NCI-H1105 (cell line): ENCODE measurements around the gene MPDZ.
A peak's percentile ranks its signal among the peaks of the same experiment; 100 is the strongest.

Source experiments
- DNase-seq: peaks from one replicate; lab custom pipeline; 2025; lab: John Stamatoyannopoulos, UW

MPDZ gene

DNA sequence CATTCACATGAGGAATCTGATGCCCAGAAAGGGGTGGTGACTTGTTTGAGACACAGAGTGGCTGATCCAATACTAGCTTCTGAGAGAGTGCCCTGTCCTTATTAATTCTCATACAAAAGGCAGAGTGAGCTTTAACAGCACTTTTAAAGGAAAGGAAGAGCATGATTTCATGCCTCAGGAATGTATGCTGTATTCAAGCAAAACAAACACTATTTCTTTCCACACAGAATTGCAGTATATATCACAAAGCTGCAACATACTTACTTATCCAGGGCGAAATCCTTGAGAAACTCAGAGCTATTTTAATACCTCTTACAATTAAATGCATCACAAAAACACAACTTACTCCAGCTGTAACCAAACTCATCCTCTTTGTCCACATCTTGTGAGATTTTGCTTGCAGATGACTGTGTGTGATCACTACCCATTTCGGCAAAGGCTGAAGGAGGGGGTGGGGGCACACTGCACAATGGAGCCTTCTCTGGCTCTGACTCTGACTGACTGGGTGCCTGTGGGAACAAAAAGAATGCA, 139.8 kb downstream of the MPDZ start:
- DNase-seq: no peak

- DNase-seq: no peak
Measured at GRCh38 chr9:13137426-13137825, 142.1 kb downstream of the MPDZ start.

DNA sequence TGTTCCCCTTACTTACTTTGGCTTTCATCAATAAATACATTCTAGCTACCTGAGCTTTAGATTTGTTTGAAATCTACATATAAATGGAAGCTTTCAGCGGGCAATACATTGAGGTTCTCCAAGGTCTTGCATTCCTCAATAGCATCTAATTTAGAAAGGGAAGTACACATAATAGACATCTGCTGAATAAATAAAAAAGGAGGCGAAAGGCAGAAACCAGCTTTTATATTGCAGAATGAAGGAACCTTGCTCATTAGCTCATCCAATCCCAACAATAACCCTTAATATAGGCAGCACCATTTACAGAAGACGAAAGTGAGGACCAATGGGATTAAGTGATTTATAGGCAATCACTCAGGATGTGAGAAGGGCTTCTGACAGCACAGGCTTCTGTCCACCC, 147.5 kb downstream of the MPDZ start:
- DNase-seq: no peak

- DNase-seq: no peak
Measured at GRCh38 chr9:13131416-13131815, 148.1 kb downstream of the MPDZ start.

- DNase-seq: no peak
Measured at GRCh38 chr9:13128266-13128860, 151.1 kb downstream of the MPDZ start.

DNA sequence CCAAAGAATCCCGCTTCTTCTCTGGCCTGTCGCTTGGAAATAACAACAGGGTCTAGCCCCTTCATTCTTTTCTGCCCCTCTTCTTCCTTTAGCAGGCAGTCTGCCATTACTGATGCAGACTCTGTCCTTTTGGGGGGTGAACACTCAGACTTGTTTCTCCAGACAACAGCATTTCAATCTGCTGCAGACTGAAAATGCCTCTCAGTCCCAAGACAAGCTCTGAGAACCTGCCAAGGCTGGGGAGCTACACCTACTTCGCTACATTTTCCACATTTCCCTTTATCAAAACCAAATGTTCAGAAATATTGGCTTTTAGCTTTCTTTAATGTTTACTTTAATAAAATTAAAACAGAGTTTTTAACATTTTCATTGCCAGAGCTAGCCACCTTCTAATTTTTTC, 152.4 kb downstream of the MPDZ start:
- DNase-seq: no peak

GRCh38 chr9:13125261-13125660, 154.2 kb downstream of the MPDZ start:
- DNase-seq: no peak

DNA sequence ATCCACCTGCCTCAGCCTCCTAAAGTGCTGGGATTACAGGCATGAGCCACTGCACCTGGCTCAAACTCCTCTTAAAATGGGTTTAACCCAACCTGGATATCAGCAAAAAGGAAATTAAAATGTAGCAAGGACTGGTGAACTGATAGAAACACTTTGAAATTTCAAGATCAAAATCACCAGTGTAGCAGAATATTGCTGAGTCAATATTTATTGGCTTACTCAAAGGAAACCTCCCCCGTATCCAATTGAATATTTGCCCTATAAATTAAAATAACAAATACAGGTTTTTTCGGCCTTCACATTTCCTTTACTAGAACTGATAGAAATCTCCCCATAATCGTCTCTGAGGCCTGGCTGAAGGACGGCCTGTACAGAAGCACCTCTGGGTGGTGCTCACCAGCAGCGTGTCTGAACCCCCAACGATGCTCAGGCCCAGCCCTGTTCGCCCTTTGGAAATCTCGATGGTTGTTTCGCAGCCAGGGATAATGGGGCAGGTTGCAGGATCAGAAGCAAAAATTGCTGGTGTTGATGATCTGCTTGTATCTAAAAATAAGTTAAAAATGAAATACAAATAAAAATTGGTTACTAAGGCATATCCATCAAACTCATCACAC, 156.6 kb downstream of the MPDZ start:
- DNase-seq: no peak

GRCh38 chr9:13118313-13118712, 161.2 kb downstream of the MPDZ start:
- no peak for DNase-seq

GRCh38 chr9:13116292-13116691, 163.2 kb downstream of the MPDZ start:
- no peak for DNase-seq

DNA sequence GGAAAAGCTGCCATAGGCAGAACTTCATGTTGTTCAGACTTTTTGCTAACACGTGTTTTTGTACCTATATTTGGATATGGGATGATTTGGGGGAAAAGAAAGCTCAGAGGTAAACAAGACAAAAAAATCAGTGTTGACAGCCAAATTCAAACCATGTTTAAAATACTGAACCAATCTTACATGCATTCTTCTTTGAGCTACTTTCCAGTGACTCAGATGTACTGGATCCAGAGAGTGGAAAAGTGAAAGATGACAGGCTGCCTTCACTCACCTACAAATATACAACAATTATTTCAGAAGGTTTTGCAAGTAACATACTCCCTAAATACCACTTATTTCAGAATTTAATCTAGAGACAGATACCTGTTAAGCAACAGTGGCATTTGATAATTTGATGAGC, 165.7 kb downstream of the MPDZ start:
- DNase-seq: no peak

GRCh38 chr9:13113216-13113615, 166.3 kb downstream of the MPDZ start:
- no peak for DNase-seq

DNA sequence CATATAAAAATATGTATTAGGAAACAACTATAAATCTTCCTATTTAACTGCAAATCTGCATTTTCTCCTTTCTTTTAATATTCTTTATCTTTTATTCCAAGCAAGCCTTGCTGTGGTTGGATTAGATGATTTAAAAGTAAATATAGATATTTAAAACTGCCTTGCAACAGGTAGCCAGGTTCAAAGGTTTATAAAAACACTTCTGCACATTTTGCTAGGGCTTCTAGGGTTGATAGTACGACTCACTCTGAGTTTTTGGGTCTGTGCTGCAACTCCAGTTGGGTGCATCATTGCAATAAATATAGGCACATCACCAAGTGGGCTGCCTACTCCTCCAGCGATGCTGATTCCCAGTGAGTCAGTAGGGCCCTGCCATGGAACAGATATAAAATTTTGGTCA, 167.7 kb downstream of the MPDZ start:
- no peak for DNase-seq

DNA sequence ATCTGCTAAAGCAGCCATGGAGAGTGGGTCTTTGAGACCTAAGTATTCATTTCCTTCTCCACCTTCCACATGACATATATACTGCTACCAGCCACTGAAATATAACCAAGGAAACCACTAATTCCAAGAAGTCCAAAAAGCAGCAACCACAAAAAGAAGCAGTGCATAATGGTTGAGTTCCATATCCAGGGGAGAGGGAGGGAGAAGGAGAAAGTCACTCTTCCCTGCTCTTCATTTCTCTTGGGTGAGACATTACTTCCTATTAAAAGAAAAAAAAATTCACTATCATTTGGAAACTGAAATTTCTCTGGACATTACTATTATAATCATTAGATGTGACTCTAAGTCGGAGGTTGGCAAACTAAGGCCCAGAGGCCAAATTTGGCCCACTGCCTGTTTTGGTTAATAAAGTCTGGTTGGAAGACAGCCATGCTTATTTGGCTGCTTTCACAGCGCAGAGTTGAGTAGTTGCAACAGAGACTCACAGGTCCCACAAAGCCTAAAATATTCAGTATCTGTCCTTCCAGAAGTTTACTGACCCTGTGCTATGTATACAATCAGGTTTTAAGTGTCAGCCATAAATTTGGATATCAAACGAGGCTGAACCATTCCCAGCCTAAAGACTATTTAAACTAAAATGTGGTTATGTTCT, 168.6 kb downstream of the MPDZ start:
- DNase-seq: peak; percentile 58

GRCh38 chr9:13109781-13110180, 169.7 kb downstream of the MPDZ start:
- no peak for DNase-seq

GRCh38 chr9:13107008-13107407, 172.5 kb downstream of the MPDZ start:
- DNase-seq: no peak

GRCh38 chr9:13100914-13101572, 178.4 kb downstream of the MPDZ start:
- DNase-seq: no peak

DNA sequence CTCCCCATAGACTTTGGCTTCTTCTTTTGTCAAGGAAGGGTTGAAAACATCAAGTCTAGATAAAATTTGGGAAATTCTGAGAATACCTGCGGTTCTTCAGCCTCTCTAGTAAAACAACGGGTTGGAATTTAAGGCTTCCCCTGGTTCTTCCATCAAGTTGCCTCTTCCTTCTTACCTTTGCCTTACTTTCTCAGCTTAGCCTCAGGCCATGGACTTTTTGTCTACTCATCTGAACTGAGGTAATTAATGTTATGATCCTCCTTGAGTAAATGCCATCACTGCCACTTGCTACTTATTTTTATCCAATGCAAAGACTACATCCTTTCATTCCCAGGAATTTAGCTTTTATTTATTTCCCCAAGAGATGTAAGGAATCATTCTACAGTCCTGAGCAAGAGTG, 184.4 kb downstream of the MPDZ start:
- no peak for DNase-seq

DNA sequence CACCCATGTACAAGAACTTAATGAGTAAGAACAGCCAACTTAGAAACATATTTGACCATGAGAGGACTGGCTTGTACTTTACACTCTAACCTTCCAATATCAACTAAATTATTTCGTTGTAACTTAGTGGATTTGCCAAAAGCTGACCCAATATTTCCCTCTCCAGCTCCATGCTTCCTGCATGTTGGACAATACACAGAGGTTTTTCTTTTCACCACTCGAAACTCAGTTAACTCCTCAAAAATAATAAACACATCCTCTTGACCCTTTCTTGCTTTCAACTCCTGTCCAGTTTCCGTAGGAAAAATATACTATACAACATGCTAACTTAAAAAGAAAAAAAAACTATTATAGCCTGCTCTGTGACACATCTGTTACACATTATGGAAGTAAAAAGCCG, 188.9 kb downstream of the MPDZ start:
- DNase-seq: no peak

DNA sequence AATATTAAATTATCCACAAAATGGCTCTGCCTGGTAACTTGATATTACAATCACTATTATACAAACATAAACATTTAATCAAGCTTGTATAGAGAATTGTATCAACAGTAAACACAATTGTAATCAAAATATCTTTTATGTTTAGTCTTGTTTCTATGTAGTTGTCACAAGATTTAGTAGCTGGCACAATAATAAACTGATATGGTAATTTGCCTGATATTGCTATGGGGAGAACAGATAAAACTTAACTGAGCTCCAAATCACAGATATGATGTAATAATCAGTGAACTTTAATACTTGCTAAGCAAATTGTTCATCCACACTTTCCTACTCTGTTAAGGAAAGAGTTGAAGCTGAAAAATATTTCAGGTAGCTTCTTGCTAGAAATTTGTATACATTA, 189.8 kb downstream of the MPDZ start:
- DNase-seq: no peak

GRCh38 chr9:13088720-13089427, 190.6 kb downstream of the MPDZ start:
- peak; percentile 68 for DNase-seq

GRCh38 chr9:13083963-13084528, 195.4 kb downstream of the MPDZ start:
- DNase-seq: no peak
